Tibial nerve (tissue), 4 donors: Measurements from ENCODE around the gene TMEM178B. TPM values are rescaled to one million over a fixed set of nuclear protein-coding genes. Genes with fewer than 3 reads are reported as not detected.

Experiments used
- DNase-seq, 2 donors: peaks; one replicate each; pipeline ENCODE4 v3.0.0-alpha.2; 2019; ENCODE audit warnings: low spot score in 2 of 2
- H3K27ac ChIP-seq, 4 donors: fragments of 200-600 bp; sonication (generic) in 3 of 4; one replicate each; pipeline ENCODE4 v1.5.1; 2017 to 2019; ENCODE audit warnings: mild to moderate bottlenecking in 1 of 4
- H3K27me3 ChIP-seq, 2 donors: fragments of 200-600 bp; sonication (generic) in 1 of 2; one replicate each; pipeline versions ENCODE4 v1.5.1 to v1.6.0; 2017 to 2019
- H3K36me3 ChIP-seq, 3 donors: fragments of 200-600 bp; sonication (generic); one replicate each; pipeline ENCODE4 v1.5.1; 2018 to 2019
- H3K4me1 ChIP-seq, 4 donors: fragments of 200-600 bp; sonication (generic) in 3 of 4; one replicate each; pipeline ENCODE4 v1.5.1; 2017 to 2019
- H3K4me3 ChIP-seq, 4 donors: fragments of 200-600 bp; sonication (generic) in 3 of 4; one replicate each; pipeline ENCODE4 v1.5.1; 2017 to 2019; ENCODE audit warnings: mild to moderate bottlenecking in 1 of 4, moderate library complexity in 1 of 4
- H3K9me3 ChIP-seq, 4 donors: fragments of 200-600 bp; sonication (generic) in 3 of 4; one replicate each; pipeline ENCODE4 v1.5.1; 2017 to 2019
- EP300 ChIP-seq, 2 donors: sonication (generic); formaldehyde crosslinking; IDR thresholded peaks; one replicate each; pipeline ENCODE4 v1.6.1; 2017; ENCODE audit warnings: antibody characterized with exemption in 2 of 2, mild to moderate bottlenecking in 1 of 2
- POLR2A ChIP-seq, 2 donors: fragments of 450-650 bp; IDR thresholded peaks; one replicate each; pipeline ENCODE4 v1.6.1; 2017; ENCODE audit warnings: antibody characterized with exemption in 2 of 2, mild to moderate bottlenecking in 2 of 2, moderate library complexity in 2 of 2
- WGBS, 2 donors: methylation state at CpG; one replicate each; pipeline ENCODE4 v1.1.5; 2018; 5-methylcytosine and 5-hydroxymethylcytosine counted together
- total RNA-seq, 4 donors: library from RNA; depleted of rRNA; stranded (reverse); fragments of >200 nt; gene quantifications; one replicate each; pipeline ENCODE4 v1.1.0, GENCODE V29; 2016
- TF ChIP-seq, protein P1 (sequence below), 5 experiments: fragments of 200-600 bp in 3 of 5; fragments of 450-650 bp in 2 of 5; sonication (generic) in 3 of 5; IDR thresholded peaks; one replicate each; pipeline ENCODE4 v1.5.1; 2016 to 2019; ENCODE audit warnings: antibody characterized with exemption in 5 of 5, mild to moderate bottlenecking in 3 of 5, moderate library complexity in 2 of 5

TMEM178B gene
- total RNA-seq, 4 donors from 2014 or later: 0.30 to 0.78 (median 0.53) TPM

DNA sequence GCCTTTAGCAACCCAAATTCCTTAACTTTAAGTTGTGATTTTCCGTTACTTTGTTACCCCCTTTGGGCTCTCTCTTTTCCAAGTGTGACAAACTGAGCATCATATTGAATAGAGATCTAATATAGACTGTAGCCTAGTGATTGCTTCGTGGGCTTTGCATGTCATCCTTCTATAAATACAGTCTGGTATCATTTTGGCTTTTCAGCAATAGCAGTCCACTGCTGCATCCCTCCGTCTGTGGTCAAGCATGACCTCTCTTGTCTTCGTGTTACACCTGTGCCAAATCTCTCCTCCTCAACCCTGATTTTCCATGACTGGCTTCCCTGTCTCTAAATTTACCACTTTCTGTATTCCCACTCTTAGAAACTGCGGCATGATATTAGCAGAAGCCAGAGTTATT, 423.5 kb downstream of the TMEM178B start:
- H3K27ac ChIP-seq: no peak overlapping the region
- TF ChIP-seq, protein P1, sequence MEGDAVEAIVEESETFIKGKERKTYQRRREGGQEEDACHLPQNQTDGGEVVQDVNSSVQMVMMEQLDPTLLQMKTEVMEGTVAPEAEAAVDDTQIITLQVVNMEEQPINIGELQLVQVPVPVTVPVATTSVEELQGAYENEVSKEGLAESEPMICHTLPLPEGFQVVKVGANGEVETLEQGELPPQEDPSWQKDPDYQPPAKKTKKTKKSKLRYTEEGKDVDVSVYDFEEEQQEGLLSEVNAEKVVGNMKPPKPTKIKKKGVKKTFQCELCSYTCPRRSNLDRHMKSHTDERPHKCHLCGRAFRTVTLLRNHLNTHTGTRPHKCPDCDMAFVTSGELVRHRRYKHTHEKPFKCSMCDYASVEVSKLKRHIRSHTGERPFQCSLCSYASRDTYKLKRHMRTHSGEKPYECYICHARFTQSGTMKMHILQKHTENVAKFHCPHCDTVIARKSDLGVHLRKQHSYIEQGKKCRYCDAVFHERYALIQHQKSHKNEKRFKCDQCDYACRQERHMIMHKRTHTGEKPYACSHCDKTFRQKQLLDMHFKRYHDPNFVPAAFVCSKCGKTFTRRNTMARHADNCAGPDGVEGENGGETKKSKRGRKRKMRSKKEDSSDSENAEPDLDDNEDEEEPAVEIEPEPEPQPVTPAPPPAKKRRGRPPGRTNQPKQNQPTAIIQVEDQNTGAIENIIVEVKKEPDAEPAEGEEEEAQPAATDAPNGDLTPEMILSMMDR (IDR thresholded peaks at IDR 0.05): no peak
- no peak for TF ChIP-seq EP300 (IDR thresholded peaks at IDR 0.05)
- no peak for TF ChIP-seq POLR2A (IDR thresholded peaks at IDR 0.05)

DNA sequence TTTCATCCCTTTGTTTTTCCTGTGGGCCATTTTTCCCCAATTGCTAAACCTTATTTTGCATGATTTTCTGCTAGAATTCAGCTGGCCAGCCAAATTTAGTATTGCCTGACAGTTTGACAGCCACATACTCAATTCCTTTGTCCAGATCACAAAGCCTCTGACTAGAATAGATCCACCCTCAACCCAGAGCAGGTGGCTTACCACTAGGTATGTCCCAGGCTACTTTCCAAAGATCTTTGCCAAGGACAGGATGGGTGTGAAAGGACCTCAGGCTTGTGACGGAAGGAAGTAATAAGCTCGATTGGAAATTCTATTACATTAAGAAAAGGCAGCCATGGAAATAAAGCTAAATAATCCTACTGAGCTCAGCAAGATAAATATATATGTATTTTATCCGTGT, 426.7 kb downstream of the TMEM178B start:
- TF ChIP-seq, protein P1 (IDR thresholded peaks at IDR 0.05): no peak
- TF ChIP-seq EP300 (IDR thresholded peaks at IDR 0.05) (no peak), POLR2A (IDR thresholded peaks at IDR 0.05) (no peak)
- no peak for DNase-seq

More for the DNA sequence above, 423.5 kb downstream of the TMEM178B start:
- DNase-seq: no peak
- Histone ChIP-seq H3K9me3 (no peaks in the 10 kb centered on the region), H3K27me3 (no peaks in the 10 kb centered on the region), H3K4me1 (no peaks in the 10 kb centered on the region), H3K4me3 (no peak overlapping the region), H3K36me3 (no peaks in the 10 kb centered on the region)
- WGBS, 2 donors: 51 to 63% methylated on average over 5 of the region's 5 CpGs

DNA sequence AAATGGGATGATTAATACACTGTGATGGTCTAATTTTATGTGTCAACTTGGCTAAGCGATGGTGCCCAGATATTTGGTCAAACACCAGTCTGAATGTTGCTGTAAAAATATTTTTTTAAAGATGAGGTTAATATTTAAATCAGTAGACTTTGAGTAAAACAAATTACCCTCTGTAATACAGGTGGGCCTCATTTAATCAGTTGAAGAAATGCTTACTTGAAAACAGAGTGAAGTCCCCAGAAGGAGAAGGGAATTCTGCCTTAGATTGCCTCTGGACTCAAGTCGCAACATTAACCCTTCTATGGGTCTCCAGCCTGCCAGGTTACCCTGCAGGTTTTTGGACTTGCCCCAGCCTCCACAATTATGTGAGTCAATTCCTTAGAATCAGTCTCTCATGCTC, 427.6 kb downstream of the TMEM178B start:
- no peaks in the 10 kb centered on the region for H3K9me3 ChIP-seq
- WGBS, 2 donors: 89 to 93% methylated on average over 2 of the region's 2 CpGs
- no peak overlapping the region for H3K27ac ChIP-seq
- DNase-seq: no peak
- no peaks in the 10 kb centered on the region for H3K4me1 ChIP-seq
- no peaks in the 10 kb centered on the region for H3K36me3 ChIP-seq
- no peaks in the 10 kb centered on the region for H3K27me3 ChIP-seq
- H3K4me3 ChIP-seq: no peak overlapping the region
- no peak for TF ChIP-seq EP300 (IDR thresholded peaks at IDR 0.05)
- no peak for TF ChIP-seq POLR2A (IDR thresholded peaks at IDR 0.05)
- TF ChIP-seq, protein P1 (IDR thresholded peaks at IDR 0.05): no peak

More for the DNA sequence above, 426.7 kb downstream of the TMEM178B start:
- Histone ChIP-seq H3K36me3 (no peaks in the 10 kb centered on the region), H3K9me3 (no peaks in the 10 kb centered on the region), H3K27me3 (no peaks in the 10 kb centered on the region), H3K4me3 (no peak overlapping the region), H3K27ac (no peak overlapping the region), H3K4me1 (no peaks in the 10 kb centered on the region)
- WGBS, 2 donors: 89% methylated on average over 3 of the region's 3 CpGs

DNA sequence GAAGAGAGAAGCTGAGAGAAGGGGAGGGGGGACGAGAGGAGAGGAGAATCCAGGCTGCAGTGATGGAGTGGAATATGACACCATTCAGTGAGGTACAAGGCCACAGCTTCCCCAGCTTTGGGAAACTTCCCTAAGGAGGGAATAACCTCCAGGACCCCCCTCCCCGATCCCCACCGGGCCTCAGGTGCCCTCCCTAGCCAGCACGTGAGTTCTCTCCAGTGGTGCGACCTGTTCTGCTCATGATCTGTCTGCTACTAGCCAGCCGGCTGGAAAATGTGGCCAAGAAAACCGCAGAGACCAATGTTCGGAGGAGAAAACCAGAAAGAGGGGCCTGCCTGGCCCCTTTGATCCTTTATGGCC, 437.4 kb downstream of the TMEM178B start:
- no peak for TF ChIP-seq POLR2A (IDR thresholded peaks at IDR 0.05)
- TF ChIP-seq EP300 (IDR thresholded peaks at IDR 0.05): no peak
- TF ChIP-seq, protein P1 (IDR thresholded peaks at IDR 0.05): no peak
- Histone ChIP-seq H3K27me3 (peaks cover 0 to 36% of the 10 kb centered on the region in 2 donors), H3K4me3 (no peak overlapping the region), H3K27ac (no peak overlapping the region), H3K36me3 (no peaks in the 10 kb centered on the region), H3K9me3 (no peaks in the 10 kb centered on the region), H3K4me1 (peaks cover 0 to 10% (median 5%) of the 10 kb centered on the region in 4 donors)
- WGBS, 2 donors: 7 to 11% methylated on average over 8 of the region's 8 CpGs
- no peak for DNase-seq

DNA sequence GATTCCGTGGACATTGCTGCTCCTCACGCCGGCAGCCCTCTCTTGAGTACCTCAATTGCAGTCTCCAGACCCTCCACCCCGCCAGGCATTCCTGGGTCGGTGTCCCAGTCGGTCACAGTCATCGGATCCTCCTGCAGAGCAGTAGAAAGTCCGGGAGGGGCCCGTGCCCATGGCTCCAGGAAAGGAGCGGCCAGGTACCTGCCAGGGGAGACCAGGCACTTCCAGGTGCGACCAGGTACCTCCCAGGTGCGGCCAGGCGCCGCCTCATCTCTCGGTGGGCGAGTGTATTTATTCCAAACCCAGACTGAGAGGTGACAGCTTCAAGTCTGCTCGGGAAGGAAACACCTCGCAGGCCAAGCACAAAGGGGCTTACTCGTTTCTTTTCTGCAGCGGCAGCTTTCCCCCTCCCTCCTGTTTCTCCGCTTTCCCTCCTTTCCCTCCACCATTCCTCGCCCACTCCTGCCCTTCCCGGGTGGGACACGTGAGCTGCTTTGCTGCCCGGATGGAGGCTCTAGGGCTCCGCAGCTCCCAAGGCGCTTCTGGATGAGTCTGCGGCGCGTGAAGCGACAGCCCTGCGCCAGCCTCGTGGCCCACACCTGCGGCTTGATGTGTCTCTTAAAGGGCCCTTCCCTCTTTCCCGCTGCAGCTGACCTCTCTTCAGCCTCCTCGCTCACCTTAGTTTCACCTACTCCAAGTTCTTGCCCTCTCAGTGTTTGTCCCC, 438.0 kb downstream of the TMEM178B start:
- Histone ChIP-seq H3K36me3 (no peaks in the 10 kb centered on the region), H3K27ac (no peak overlapping the region), H3K27me3 (peaks cover 0 to 36% of the 10 kb centered on the region in 2 donors), H3K4me3 (peak overlapping the region in 1 of 4 donors; percentile 11), H3K9me3 (no peaks in the 10 kb centered on the region), H3K4me1 (peaks cover 0 to 10% (median 5%) of the 10 kb centered on the region in 4 donors)
- 3 to 6% methylated on average over 34 to 36 of the region's 36 CpGs for WGBS, 2 donors
- no peak for DNase-seq
- TF ChIP-seq EP300 (IDR thresholded peaks at IDR 0.05) (no peak), POLR2A (IDR thresholded peaks at IDR 0.05) (no peak)
- TF ChIP-seq, protein P1 (IDR thresholded peaks at IDR 0.05): no peak
